ENCODE measurements around the gene BCAS3.
"Not testable (repeated sequence)": the region's sequence is repeated elsewhere in the genome, so short reads cannot be mapped to it uniquely, and the experiment has no call there.

BCAS3 gene

GRCh38 chr17:61000911-61001310, 323.3 kb downstream of the BCAS3 start:
- DNase-seq (ENCODE audit: low read depth, low spot score): no peak

GRCh38 chr17:61002316-61002736, 324.7 kb downstream of the BCAS3 start:
- DNase-seq (ENCODE audit: low read depth, low spot score): no peak

- peak; percentile 56 for DNase-seq (ENCODE audit: low read depth, low spot score)
These were observed 327.7 kb downstream of the BCAS3 start for GRCh38 chr17:61005358-61005757.

- DNase-seq (ENCODE audit: low read depth, low spot score): not testable (repeated sequence)
These were observed 328.3 kb downstream of the BCAS3 start for GRCh38 chr17:61005958-61006357.

GRCh38 chr17:61007980-61008379, 330.3 kb downstream of the BCAS3 start:
- DNase-seq (ENCODE audit: low read depth, low spot score): peak; percentile 67

GRCh38 chr17:61009663-61010062, 332.0 kb downstream of the BCAS3 start:
- no peak for DNase-seq (ENCODE audit: low read depth, low spot score)

GRCh38 chr17:61010661-61011170, 333.1 kb downstream of the BCAS3 start:
- no peak for DNase-seq (ENCODE audit: low read depth, low spot score)

- DNase-seq (ENCODE audit: low read depth, low spot score): no peak
These were observed 333.6 kb downstream of the BCAS3 start for GRCh38 chr17:61011251-61011650.

- DNase-seq (ENCODE audit: low read depth, low spot score): no peak
These were observed 338.3 kb downstream of the BCAS3 start for GRCh38 chr17:61015966-61016365.

- DNase-seq (ENCODE audit: low read depth, low spot score): no peak
These were observed 339.8 kb downstream of the BCAS3 start for GRCh38 chr17:61017317-61018006.

GRCh38 chr17:61018938-61019337, 341.3 kb downstream of the BCAS3 start:
- no peak for DNase-seq (ENCODE audit: low read depth, low spot score)

- no peak for DNase-seq (ENCODE audit: low read depth, low spot score)
These were observed 346.3 kb downstream of the BCAS3 start for GRCh38 chr17:61023996-61024395.

- no peak for DNase-seq (ENCODE audit: low read depth, low spot score)
These were observed 349.2 kb downstream of the BCAS3 start for GRCh38 chr17:61026818-61027217.

- no peak for DNase-seq (ENCODE audit: low read depth, low spot score)
These were observed 351.5 kb downstream of the BCAS3 start for GRCh38 chr17:61029181-61029580.

- DNase-seq (ENCODE audit: low read depth, low spot score): no peak
These were observed 363.0 kb downstream of the BCAS3 start for GRCh38 chr17:61040666-61041065.

GRCh38 chr17:61042348-61042747, 364.7 kb downstream of the BCAS3 start:
- DNase-seq (ENCODE audit: low read depth, low spot score): not testable (repeated sequence)

- no peak for DNase-seq (ENCODE audit: low read depth, low spot score)
These were observed 369.9 kb downstream of the BCAS3 start for GRCh38 chr17:61047515-61047914.

- no peak for DNase-seq (ENCODE audit: low read depth, low spot score)
These were observed 370.9 kb downstream of the BCAS3 start for GRCh38 chr17:61048376-61049106.

- no peak for DNase-seq (ENCODE audit: low read depth, low spot score)
These were observed 375.8 kb downstream of the BCAS3 start for GRCh38 chr17:61053469-61053868.

GRCh38 chr17:61054436-61054835, 376.8 kb downstream of the BCAS3 start:
- DNase-seq (ENCODE audit: low read depth, low spot score): no peak

- DNase-seq (ENCODE audit: low read depth, low spot score): no peak
These were observed 379.6 kb downstream of the BCAS3 start for GRCh38 chr17:61057257-61057656.

- no peak for DNase-seq (ENCODE audit: low read depth, low spot score)
These were observed 380.4 kb downstream of the BCAS3 start for GRCh38 chr17:61058066-61058465.

- DNase-seq (ENCODE audit: low read depth, low spot score): no peak
These were observed 385.9 kb downstream of the BCAS3 start for GRCh38 chr17:61063528-61063927.

Data from brain pericyte (primary cell).